Hepatocyte (in vitro differentiated cells): ENCODE measurements around the gene NMU.

Experiments
- EZH2phosphoT487 ChIP-seq: fragments of 200-600 bp; sonication (generic); IDR thresholded peaks from one replicate; pipeline ENCODE4 v1.6.1; 2018; ENCODE audit warnings: antibody characterized with exemption, mild to moderate bottlenecking, low read depth, moderate library complexity; ENCODE audit not compliant: unreplicated experiment, severe bottlenecking
- TF ChIP-seq, protein P1 (sequence below): fragments of 200-600 bp; sonication (generic); IDR thresholded peaks from 2 replicates; pipeline ENCODE4 v1.5.1; 2016; ENCODE audit warnings: antibody characterized with exemption, mild to moderate bottlenecking; ENCODE audit not compliant: poor library complexity

DNA sequence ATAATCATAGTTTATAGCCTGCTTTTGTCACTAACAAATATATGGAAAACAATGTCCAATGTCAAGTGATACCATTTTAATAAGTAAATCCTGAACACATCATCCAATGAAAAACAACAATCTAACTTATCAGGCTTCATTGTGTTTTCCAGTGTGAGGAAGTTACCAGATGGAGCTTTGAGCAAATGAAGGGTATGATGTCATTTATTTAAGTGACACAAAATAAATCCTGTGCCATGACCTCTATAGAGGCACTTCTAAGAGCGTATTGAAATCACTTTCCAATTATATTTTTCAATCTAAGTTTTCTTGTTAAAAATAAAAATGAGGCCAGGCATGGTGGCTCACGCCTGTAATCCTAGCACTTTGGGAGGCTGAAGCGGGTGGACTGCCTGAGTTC lies 48.2 kb upstream of the NMU start:
- TF ChIP-seq, protein P1, sequence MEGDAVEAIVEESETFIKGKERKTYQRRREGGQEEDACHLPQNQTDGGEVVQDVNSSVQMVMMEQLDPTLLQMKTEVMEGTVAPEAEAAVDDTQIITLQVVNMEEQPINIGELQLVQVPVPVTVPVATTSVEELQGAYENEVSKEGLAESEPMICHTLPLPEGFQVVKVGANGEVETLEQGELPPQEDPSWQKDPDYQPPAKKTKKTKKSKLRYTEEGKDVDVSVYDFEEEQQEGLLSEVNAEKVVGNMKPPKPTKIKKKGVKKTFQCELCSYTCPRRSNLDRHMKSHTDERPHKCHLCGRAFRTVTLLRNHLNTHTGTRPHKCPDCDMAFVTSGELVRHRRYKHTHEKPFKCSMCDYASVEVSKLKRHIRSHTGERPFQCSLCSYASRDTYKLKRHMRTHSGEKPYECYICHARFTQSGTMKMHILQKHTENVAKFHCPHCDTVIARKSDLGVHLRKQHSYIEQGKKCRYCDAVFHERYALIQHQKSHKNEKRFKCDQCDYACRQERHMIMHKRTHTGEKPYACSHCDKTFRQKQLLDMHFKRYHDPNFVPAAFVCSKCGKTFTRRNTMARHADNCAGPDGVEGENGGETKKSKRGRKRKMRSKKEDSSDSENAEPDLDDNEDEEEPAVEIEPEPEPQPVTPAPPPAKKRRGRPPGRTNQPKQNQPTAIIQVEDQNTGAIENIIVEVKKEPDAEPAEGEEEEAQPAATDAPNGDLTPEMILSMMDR, result no peak
- no peak for TF ChIP-seq EZH2phosphoT487
